CD4-positive, alpha-beta T cell treated with Interleukin-21 for 1 hour (primary cell): ENCODE measurements around the gene SLC12A3.
"Not testable (repeated sequence)": the region's sequence is repeated elsewhere in the genome, so short reads cannot be mapped to it uniquely, and the experiment has no call there.

Source experiments
- DNase-seq: peaks from one replicate; pipeline ENCODE4 v3.0.0-alpha.2; 2020

The SLC12A3 gene

DNA sequence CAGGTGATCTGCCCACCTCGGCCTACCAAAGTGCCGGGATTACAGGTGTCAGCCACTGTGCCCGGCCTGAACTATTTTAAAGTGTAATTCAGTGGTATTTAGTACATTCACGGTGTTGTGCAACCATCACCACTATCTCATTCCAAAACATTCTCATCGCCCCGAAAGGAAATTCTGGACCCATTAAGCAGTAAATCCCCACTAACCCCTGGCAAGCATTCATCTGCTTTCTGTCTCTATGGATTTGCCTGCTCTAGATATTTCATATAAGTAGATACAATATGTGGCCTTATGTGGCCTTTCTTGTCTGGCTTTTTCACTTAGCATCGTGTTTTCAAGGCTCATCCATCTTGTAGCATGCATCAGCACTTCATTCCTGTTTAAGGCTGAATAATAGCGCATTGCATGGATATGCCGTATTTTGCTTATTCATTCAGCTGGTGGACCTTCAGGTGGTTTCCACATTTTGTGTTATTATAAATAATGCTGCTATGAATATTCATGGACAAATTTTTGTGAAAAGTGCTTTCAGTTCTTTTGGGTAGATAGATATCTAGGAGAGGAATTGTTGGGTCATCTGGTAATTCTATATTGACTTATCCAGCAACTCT is 58.6 kb downstream of the SLC12A3 start:
- DNase-seq = no peak

DNA sequence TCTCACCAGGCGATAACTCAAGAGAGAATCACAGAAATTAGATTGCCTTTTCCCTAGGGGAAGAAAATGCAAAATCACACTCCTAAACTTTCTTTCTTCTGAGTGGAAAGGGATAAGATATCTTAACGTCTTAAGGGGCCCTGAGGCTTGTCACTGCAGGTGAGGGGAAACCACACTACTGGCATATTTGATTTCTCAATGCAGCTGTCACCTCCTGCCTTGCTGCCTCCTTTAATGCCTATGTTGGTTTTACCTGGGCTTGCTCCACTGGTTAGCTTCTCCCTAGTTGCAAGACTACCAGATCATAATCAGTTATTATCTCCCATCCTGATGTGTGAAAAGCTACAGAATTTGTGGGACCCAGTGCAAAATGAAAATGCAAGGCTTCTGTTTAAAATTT is 62.5 kb downstream of the SLC12A3 start:
- no peak for DNase-seq

DNA sequence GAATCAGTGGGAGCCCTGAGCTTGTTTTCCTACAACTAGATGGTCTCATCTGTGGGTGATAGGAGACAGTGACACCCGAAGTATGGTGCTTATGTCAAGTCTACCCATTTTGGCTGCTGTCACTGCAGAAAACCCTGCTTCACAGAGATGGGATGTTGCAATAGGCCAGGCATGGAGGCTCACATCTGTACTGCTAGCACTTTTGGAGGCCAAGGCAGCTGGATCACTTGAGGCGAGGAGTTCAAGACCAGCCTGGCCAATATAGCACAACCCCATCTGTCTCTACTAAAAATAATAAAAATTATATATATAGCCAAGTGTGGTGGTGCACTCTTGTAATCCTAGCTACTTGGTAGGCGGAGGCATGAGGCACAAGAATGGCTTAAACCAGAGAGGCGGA is 64.6 kb downstream of the SLC12A3 start:
- DNase-seq = no peak

DNA sequence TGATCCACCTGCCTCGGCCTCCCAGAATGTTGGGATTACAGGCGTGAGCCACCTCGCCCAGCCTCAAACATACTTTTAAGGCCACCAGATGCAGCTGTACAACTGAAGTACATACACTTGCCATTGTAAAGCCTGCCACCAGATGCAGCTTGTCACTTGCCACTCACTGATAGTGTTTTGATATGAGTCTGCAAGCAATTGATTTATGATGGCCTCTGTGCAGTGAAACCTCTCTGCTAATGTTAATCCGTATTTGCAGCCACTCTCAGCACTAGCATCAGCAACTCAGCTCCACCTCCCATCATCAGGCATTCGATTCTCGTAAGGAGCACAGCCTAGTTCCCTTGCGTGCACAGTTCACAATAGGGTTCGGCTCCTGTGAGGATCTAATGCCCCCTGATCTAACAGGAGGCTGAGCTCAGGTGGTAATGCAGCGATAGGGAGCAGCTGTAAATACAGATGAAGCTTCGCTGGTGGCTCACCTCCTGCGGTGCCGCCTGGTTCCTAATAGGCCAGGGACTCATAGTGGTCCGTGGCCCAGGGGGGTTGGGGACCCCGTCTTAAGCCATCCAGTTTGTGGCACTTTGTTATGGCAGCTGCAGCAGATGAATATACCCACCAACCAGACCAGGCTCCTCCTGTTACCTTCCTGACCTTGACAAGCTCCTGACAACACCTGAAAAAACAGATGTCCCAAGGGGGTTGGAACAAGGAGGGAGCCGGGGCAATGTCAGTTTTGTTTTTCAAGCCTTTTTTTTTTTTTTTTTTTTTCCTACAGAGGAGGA is 65.7 kb downstream of the SLC12A3 start:
- no peak for DNase-seq

DNA sequence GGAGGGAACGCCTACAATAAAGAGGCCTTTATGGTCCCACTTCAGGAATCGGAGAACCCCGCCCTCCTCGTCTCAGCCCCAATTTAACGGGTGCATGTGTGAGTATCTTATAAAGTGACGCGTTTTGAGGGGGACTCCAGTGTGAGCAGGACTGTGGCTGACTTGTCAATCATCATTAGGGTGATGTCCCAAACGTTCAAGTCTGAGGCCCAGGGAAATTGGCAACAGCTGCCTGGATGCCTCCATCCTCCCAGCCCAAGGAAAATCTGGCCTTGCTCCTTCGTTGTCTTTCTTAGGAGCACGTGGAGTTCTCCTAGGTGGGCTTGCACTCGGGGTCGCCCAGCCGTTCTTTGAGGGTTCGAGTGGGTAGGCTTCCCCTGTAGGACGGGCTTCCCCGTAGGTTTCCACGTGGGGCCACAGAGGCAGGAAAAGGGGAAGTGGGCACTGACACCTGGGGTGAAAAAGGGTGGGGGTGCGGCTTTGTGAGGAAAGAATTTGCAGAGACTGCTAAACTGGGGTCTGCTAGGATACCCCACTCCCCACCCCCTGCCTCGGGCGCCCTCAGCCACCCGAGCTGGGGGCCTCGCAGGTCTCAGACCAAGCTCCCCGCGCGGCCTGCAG is 66.4 kb downstream of the SLC12A3 start:
- no peak for DNase-seq

DNA sequence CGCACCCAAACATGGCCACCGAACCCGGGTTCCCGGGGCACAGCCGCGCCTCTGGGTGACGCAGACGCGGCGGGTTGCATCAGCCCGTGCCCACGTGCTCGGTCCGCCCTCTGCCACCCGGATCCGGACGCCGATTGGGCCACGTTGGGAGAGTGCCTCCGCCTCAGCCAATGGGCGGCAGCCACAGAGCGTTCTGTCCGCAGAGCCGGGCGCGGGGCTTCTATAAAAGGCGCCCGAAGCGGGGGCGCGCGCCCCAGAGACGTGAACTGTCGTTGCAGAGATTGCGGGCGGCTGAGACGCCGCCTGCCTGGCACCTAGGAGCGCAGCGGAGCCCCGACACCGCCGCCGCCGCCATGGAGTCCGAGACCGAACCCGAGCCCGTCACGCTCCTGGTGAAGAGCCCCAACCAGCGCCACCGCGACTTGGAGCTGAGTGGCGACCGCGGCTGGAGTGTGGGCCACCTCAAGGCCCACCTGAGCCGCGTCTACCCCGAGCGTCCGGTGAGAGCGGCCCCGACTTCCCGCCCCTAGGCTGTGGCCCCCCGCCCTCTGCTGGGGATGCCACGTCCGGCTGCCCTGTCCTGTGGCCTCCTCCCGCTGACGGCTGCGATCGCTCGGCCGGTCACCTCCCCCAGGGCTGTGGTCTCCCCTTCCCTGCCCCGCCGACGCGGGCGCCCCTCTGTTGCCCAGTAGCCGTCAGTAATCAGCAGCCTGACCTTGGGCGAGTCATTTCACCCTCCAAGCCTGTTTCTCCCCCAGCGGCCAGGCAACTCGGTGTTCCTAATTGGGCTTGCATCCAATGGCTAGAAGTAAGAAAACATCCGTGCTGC is 67.1 kb downstream of the SLC12A3 start, which contains the start of gene HERPUD1:
Gene HERPUD1 (plus strand): TSS at position 251 of the 829 bp plus-strand sequence. CDS start 103 bp downstream, at position 354.
- DNase-seq = peak; percentile 99

DNA sequence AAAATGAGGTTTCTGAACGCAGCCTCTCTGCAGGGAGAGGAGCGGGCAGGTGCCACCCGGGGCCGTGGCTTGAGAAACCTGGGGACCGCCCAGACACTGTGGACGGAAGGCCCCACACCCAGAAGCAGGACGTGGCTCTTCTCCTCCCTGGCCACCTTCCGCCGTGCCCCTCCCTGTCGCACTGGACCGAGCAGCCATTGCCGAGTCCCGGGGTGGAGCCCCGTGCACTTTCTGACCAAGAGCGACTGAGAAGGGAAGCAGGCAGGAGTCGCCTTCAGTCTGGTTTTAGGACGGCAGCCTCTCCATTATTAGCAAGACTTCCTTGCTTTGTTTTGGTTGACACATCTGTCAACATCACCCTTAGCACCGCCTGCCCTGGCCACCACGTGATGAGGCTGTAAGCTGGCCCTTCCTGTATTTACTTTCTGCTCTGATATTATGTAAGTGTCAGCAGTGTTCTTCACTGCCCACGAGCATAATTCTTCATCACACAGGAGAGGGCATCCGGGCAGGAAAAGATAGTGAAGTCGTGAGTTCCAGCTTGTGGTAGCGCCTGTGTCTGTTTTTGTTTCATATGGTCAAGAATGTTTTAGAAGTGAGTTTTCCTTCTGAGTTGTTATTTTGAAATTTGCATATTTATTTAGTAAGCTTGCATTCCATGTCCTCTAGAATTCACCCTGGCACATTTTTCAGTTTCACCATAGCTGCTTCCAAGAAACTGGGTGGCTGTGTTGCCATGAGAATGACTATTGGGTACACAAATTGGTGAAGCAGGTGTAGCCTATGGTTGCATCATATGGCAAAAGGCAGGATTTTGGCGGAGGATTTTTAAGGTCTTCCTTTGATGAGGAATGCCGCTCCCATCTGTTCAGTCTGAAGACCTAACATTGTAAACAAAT is 68.0 kb downstream of the SLC12A3 start:
- DNase-seq = peak; percentile 55

DNA sequence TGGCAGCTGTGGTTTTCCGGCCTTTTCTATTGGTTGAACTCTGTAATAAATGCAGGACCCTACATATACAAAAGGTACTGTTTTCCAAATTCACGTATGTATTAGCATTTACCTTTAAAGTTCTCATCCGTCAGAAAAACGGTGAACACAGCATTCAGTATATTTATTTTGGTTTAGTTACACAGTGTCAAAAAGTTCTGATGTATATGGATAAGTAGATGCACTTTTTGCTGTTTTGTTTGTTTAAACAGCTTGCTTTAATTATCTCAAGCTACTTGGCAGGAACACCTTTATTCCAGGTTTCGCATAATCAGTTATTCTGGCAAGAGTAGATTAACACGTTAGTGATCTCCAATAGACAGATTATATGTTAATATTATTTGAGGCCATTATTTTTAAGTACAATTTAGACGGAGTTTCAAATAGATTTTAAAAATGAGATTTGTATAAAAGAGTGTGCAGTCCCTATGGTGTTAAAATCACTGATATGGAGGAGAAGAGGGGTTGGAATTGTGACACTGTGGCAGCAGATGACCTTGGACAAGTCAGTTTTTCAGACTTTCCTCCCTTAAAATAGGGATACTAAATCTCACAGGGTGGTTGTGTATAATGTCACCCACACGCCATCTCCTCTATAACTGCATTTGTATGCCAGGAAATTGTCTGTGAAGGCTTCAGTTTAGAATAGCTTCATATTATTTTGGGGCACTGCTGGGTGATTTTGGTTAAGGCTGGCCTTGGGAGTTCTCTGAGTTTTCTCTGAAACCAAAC is 69.0 kb downstream of the SLC12A3 start:
- no peak for DNase-seq

DNA sequence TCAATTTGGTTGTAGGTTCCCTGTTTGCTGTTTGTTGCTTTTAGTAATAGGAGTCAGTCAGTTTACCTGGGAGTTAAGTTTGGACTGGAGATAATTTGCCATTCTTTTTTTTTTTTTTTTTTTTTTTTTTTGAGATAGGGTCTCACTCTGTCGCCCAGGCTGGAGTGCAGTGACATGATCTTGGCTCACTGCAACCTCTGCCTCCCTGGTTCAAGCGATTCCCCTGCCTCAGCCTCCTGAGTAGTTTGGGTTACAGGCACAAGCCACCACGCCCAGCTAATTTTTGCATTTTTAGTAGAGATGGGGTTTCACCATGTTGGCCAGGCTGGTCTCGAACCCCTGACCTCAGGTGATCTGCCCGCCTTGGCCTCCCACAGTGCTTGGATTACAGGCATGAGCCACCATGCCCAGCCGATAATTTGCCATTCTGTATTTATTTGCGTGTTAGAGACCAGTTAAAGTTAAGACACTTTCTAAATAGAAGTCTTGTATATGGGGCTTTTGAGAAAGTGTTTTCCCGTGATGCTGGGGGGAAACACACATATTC is 69.7 kb downstream of the SLC12A3 start:
- DNase-seq = not testable (repeated sequence)

DNA sequence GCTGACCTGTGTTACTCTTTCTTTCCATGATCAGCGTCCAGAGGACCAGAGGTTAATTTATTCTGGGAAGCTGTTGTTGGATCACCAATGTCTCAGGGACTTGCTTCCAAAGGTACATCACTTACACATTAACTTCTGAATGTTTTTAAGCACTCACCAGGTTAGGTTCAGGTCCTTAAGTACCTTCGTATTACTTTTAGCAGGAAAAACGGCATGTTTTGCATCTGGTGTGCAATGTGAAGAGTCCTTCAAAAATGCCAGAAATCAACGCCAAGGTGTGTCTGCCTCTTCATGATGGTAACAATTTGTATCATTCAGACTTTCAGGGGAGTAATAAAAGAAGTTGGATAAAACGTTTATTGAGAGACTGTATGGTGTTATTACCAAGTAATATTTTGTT is 70.2 kb downstream of the SLC12A3 start:
- no peak for DNase-seq

DNA sequence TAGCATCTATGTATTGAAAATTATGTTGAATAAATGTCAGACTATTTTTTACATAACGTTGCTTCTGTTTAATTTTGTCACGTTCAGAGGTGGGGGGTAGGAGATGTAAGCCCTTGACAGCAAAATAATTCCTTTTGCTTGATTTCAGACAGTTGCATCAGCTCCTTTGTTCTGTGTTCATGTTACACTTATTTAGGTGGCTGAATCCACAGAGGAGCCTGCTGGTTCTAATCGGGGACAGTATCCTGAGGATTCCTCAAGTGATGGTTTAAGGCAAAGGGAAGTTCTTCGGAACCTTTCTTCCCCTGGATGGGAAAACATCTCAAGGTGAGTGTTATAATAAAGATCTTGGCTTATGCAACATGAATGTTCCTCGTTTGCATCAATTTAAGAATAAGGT is 71.5 kb downstream of the SLC12A3 start:
- no peak for DNase-seq

DNA sequence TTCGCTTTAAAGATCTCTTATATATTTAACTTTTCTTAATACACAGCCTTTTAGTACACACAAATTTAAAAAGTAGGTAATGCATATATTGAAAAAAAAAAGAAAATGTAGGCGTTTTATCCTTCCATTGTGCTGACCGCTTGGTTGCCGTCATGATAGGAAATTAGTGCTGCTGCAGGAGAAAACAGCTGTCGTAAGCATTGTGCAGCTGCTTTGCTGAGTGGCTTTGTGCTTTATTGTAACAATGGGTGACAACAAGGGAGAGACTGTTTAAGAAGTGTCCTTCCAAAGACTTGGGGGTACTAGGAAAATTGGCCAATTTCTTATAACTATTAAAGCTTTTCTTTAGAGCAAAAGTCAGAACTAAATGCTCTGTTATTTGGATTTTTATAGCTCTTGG is 71.9 kb downstream of the SLC12A3 start:
- DNase-seq = no peak

DNA sequence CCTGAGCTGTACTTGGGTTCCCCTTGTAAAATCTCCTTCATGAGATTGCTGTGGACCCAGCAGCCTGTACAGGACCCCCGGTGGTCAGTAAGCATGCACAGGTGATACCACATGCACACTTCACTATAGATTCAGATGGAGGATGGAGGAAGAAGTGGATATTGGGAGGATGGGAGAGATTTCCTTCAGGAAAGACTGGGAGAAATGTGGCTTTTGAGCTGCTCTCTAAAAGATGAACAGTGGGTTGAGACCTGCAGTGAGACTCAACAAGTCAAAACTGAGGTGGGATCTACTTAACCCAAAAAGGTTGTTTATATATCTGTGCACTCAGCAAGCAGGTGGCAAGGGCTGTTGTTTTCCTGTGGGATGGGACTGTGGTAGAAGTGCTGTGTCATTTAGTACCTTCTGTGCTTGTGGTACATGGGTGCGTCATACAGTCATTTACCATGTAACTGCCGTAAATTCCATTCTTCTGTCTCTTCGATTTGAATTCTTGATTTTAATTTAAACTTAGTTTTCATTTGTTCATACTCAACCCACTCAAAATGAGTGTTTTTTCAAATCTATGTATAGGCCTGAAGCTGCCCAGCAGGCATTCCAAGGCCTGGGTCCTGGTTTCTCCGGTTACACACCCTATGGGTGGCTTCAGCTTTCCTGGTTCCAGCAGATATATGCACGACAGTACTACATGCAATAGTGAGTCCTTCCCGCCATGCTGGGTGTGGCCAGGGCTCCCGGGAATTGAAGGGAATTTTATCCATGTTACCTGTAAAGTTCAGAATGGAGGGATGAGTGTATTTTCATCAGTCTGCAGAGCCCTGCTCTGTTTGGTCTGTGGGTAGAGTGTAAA is 73.9 kb downstream of the SLC12A3 start:
- peak; percentile 50 for DNase-seq

DNA sequence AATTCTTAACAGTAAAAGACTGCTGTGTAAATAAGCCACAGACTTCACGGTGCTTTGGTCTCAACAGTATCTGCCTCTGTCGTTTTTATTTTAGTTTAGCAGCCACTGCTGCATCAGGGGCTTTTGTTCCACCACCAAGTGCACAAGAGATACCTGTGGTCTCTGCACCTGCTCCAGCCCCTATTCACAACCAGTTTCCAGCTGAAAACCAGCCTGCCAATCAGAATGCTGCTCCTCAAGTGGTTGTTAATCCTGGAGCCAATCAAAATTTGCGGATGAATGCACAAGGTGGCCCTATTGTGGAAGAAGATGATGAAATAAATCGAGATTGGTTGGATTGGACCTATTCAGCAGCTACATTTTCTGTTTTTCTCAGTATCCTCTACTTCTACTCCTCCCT is 74.8 kb downstream of the SLC12A3 start:
- no peak for DNase-seq

DNA sequence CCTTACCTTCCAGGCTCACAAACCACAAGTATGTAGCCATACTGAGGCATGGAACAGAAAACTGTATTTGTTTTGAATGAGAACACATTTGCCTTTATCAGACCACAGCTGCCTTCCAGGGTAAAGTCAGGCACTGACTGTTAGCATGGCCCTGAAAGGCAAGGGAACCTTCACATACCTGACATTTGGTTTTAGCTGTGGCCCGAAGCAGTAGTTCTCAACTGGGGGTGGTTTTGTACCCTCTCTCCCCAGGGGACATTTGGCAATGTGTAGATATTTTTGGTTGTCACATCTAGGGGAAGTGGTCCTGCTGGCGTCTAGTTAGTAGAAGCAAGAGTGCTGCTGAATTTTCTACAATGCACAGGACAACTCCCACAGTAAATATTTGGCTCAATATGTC is 76.1 kb downstream of the SLC12A3 start:
- no peak for DNase-seq

DNA sequence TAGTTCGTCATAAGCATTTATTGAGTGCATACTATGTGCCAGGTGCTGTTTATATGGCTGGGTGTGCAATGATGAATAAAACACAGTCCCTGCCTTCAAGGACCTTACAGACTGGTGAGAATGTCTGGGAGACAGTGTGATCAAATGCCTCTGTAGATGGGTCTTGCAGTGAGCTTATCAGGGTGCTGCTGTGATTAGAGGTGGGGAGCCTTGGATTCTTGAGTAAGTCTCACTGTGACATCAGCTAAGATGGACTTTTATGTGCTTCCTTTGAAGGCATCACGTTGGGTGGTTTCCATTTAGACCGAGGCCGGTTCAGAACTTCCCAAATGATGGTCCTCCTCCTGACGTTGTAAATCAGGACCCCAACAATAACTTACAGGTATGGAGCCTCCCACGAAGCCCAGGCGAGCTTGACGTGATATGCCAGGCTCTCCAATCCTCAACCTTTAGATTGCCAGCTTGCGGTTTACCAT is 76.9 kb downstream of the SLC12A3 start:
- DNase-seq = no peak

DNA sequence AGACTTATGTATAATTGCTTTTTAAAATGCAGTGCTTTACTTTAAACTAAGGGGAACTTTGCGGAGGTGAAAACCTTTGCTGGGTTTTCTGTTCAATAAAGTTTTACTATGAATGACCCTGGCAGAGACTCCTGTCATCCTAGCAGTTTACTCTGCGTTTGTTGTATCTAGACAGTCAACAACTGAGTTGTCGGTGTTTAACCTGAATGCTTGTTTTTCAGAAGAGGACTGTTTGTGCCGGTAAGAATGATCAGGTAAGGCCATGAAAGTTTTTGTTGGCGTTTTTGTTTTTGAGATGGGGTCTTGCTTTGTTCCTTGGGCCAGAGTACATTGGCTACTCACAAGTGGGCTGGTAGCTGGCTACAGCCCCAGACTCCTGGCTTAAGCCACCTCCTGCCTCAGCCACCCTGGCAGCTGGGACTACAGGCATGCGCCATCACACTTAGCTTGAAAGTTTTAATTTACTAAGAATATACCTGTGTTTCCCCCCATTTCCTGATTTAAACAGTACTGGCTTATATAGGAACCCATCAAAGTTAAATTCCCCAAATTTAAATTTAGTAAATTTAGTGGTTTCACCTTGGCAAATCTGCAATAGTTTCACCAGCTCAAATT is 78.9 kb downstream of the SLC12A3 start:
- no peak for DNase-seq

DNA sequence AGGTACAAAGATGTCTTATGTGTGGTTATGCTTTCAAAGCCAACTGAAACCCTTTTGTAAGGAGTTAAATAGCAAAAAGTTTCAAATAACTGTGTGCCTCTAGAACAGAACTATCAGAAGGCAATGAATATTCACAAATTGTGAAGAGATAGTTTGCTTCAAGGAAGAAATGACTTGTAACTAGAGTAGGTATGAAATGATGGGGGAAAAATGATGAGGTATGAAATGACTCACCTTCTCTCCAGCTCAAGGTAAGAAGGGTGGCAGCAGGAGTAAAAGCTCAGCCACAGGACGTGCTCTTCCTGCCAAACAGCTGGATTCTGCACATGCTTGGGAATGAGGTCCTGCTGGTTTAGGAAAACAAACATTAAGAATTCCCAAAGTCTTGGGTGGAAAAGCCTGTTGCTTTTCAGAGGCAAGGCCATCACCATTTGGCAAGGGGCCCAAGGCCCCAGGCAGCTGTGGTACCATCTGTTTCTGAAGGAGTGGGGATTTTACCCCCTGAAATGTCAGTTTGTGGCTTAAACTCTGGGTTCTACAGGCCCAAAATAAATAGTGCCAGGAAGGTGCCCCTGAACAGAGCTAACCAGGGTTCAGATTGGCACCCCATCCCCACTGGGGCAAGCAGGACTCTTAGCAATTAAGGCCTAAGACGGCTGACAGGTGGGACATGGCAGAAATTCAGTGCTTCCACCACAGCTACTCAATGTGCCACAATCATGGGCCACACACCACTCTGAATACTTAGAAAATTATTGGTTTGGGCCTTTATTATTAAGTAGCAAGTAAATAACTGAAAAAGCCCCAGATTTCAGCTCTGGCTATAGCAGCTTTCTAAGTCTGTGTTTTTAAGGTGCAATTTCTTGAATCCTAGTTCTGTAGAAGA is 80.2 kb downstream of the SLC12A3 start:
- no peak for DNase-seq
